CD4-positive, alpha-beta memory T cell (primary cell): ENCODE data around the gene DYNLT2B. TPM values are rescaled to one million over a fixed set of nuclear protein-coding genes. Genes with fewer than 3 reads are reported as not detected.
A peak's percentile ranks its signal among the peaks of the same experiment; 100 is the strongest.
"Not testable (repeated sequence)": the region's sequence is repeated elsewhere in the genome, so short reads cannot be mapped to it uniquely, and the experiment has no call there.

Source experiments
- CTCF ChIA-PET: fragments of 350-600 bp; sonication (Branson Sonifier 250); formaldehyde crosslinking; loops from one replicate; lab custom pipeline; 2021; ENCODE audit warnings: inconsistent platforms; ENCODE audit not compliant: partially characterized antibody; lab: Charles Lee
- POLR2A ChIA-PET: fragments of 350-600 bp; sonication (Branson Sonifier 250); formaldehyde crosslinking; loops from one replicate; lab custom pipeline; 2021; ENCODE audit not compliant: partially characterized antibody; lab: Charles Lee
- DNase-seq, 5 donors: peaks; one replicate each; pipeline versions ENCODE4 v3.0.0 to v3.0.0-alpha.2; 2020 to 2022; ENCODE audit warnings: mixed read lengths in 1 of 5
- H3K27ac ChIP-seq: one replicate; pipeline ENCODE4 v1.7.0; 2013; ENCODE audit warnings: low read depth, low read length
- H3K27me3 ChIP-seq: 2 replicates; pipeline ENCODE4 v1.7.0; 2013; ENCODE audit warnings: mild to moderate bottlenecking, low read length, moderate library complexity; ENCODE audit not compliant: insufficient read depth
- H3K36me3 ChIP-seq: 2 replicates; pipeline ENCODE4 v1.7.0; 2013; ENCODE audit warnings: mild to moderate bottlenecking, low read length, moderate library complexity; ENCODE audit not compliant: insufficient read depth
- H3K4me1 ChIP-seq: 2 replicates; pipeline ENCODE4 v1.7.0; 2013; ENCODE audit warnings: mild to moderate bottlenecking, low read length, moderate library complexity; ENCODE audit not compliant: insufficient read depth
- H3K4me3 ChIP-seq, 2 donors: one replicate each; pipeline ENCODE4 v1.7.0; 2013; ENCODE audit warnings: low read length in 2 of 2, mild to moderate bottlenecking in 1 of 2
- H3K9me3 ChIP-seq, 2 donors: one replicate each; pipeline ENCODE4 v1.7.0; 2013; ENCODE audit warnings: low read length in 2 of 2, control low read depth in 1 of 2; ENCODE audit not compliant: control insufficient read depth in 1 of 2
- H3K27ac Mint-ChIP-seq, 7 donors: one replicate each; pipeline ENCODE4 v1.8.0; 2020 to 2021; ENCODE audit warnings: mixed read lengths in 7 of 7, mild to moderate bottlenecking in 6 of 7, inconsistent platforms in 3 of 7, moderate library complexity in 3 of 7
- H3K27me3 Mint-ChIP-seq, 2 donors: one replicate each; pipeline ENCODE4 v1.8.0; 2020 to 2021; ENCODE audit warnings: mixed read lengths in 2 of 2
- H3K36me3 Mint-ChIP-seq, 2 donors: one replicate each; pipeline ENCODE4 v1.8.0; 2020 to 2021; ENCODE audit warnings: mixed read lengths in 2 of 2, inconsistent platforms in 1 of 2, mild to moderate bottlenecking in 1 of 2
- H3K4me1 Mint-ChIP-seq, 4 donors: one replicate each; pipeline ENCODE4 v1.8.0; 2020 to 2021; ENCODE audit warnings: mixed read lengths in 4 of 4, mild to moderate bottlenecking in 1 of 4
- H3K4me3 Mint-ChIP-seq, 8 donors: one replicate each; pipeline ENCODE4 v1.8.0; 2020 to 2021; ENCODE audit warnings: mixed read lengths in 8 of 8, mild to moderate bottlenecking in 7 of 8, moderate library complexity in 6 of 8, inconsistent platforms in 3 of 8
- H3K9me3 Mint-ChIP-seq, 8 donors: one replicate each; pipeline ENCODE4 v1.8.0; 2020 to 2021; ENCODE audit warnings: mixed read lengths in 8 of 8, mild to moderate bottlenecking in 5 of 8, inconsistent platforms in 3 of 8, moderate library complexity in 1 of 8
- intact Hi-C: fragments of 100-400 bp; cut with micrococcal nuclease; formaldehyde crosslinking; loops from one replicate; pipeline ENCODE4 v1.15.1; 2023
- polyA plus RNA-seq, 2 donors: library from polyadenylated mRNA; unstranded; fragments of 300-500 nt; fragmentation: Illumina TruSeq; gene quantifications; one replicate each; pipeline ENCODE4 v1.2.3, GENCODE V29; 2021
- total RNA-seq, 2 experiments: library from RNA; stranded (reverse); gene quantifications; one replicate each; pipeline ENCODE4 v1.2.3, GENCODE V29; 2021

The DYNLT2B gene
- total and polyA plus RNA-seq, 4 experiments from 2014 or later: 6.0 to 31.1 (median 12.9) TPM

DNA sequence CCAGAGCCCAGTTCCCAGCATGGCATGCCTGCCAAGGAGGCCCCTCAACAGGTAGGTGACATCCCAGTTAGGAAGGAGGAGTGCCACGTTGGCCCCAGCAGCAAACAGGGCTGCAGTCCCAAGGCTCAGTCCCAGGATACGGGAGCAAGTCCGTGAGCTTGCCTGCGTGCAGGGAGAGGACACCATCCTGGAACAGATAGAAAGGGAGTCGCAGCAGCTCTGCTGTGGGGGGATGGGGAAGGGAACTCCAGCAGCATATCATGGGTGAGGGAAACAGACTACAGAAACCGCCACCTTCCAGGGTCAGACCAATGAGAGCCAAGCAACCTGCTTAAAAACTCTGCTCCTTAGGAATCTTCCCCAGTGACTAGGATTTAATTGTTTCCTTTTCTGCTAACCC lies 9.4 kb upstream of the DYNLT2B start:
- no peak for DNase-seq
- CTCF ChIA-PET: interaction anchor here (0.7 kb wide), 1 partner anchor 201 kb away, joined by 3 read pairs; no protein-coding TSS in a partner anchor
- Histone ChIP-seq H3K9me3 (no peaks in the 10 kb centered on the region), H3K36me3 (no peaks in the 10 kb centered on the region), H3K27me3 (no peaks in the 10 kb centered on the region), H3K4me3 (no peak overlapping the region), H3K27ac (no peak overlapping the region), H3K4me1 (no peaks in the 10 kb centered on the region)
- Mint-ChIP-seq H3K27me3 (peaks cover 2 to 5% of the 10 kb centered on the region in 2 donors), H3K4me1 (no peaks in the 10 kb centered on the region), H3K36me3 (no peaks in the 10 kb centered on the region), H3K4me3 (no peak overlapping the region), H3K9me3 (no peaks in the 10 kb centered on the region), H3K27ac (no peak overlapping the region)
- intact Hi-C loops: no loop called here
- POLR2A ChIA-PET: no interaction called here

- ChIA-PET POLR2A (no interaction called here), CTCF (interaction anchor here (0.7 kb wide), 1 partner anchor 202 kb away, joined by 3 read pairs; no protein-coding TSS in a partner anchor)
- no peaks in the 10 kb centered on the region for H3K36me3 Mint-ChIP-seq
- no peaks in the 10 kb centered on the region for H3K27me3 ChIP-seq
- no peaks in the 10 kb centered on the region for H3K4me1 Mint-ChIP-seq
- H3K9me3 Mint-ChIP-seq: no peaks in the 10 kb centered on the region
- no peaks in the 10 kb centered on the region for H3K9me3 ChIP-seq
- no peak overlapping the region for H3K27ac ChIP-seq
- no peak overlapping the region for H3K4me3 Mint-ChIP-seq
- no peaks in the 10 kb centered on the region for H3K4me1 ChIP-seq
- H3K36me3 ChIP-seq: no peaks in the 10 kb centered on the region
- intact Hi-C loops: no loop called here
- H3K27me3 Mint-ChIP-seq: peaks cover 2 to 5% of the 10 kb centered on the region in 2 donors
- no peak for DNase-seq
- peak overlapping the region in 1 of 7 donors; percentile 65 for H3K27ac Mint-ChIP-seq
- H3K4me3 ChIP-seq: no peak overlapping the region
These were observed 8.9 kb upstream of the DYNLT2B start for GRCh38 chr3:196326936-196327335.

GRCh38 chr3:196323691-196324090 lies 5.7 kb upstream of the DYNLT2B start:
- H3K4me3 Mint-ChIP-seq: no peak overlapping the region
- H3K36me3 Mint-ChIP-seq: no peaks in the 10 kb centered on the region
- Histone ChIP-seq H3K27ac (no peak overlapping the region), H3K36me3 (no peaks in the 10 kb centered on the region), H3K4me1 (peaks cover 5% of the 10 kb centered on the region), H3K9me3 (no peaks in the 10 kb centered on the region), H3K4me3 (no peak overlapping the region), H3K27me3 (no peaks in the 10 kb centered on the region)
- POLR2A ChIA-PET: no interaction called here
- peaks cover 0 to 5% (median 0%) of the 10 kb centered on the region in 4 donors for H3K4me1 Mint-ChIP-seq
- peaks cover 0 to 5% of the 10 kb centered on the region in 2 donors for H3K27me3 Mint-ChIP-seq
- CTCF ChIA-PET: no interaction called here
- DNase-seq: no peak
- peak overlapping the region in 2 of 7 donors; percentile 60 to 68 for H3K27ac Mint-ChIP-seq
- intact Hi-C loops: no loop called here
- peaks cover 0 to 2% (median 0%) of the 10 kb centered on the region in 8 donors for H3K9me3 Mint-ChIP-seq

DNA sequence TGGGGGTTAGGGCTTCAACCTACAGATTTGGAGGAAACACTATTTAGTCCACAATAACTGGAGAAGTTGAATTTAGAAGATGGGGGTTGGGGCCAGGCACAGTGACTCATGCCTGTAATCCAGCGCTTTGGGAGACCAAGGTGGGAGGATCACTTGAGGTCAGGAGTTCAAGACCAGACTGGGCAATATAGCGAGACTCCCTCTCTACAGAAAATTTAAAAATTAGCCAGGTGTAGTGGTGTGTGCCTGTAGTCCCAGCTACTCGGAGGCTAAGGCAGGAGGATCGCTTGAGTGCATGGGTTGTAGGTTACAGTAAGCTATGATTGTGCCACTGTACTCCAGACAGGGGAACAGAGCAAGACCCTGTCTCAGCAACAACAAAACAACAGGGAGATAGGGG lies 5.0 kb upstream of the DYNLT2B start:
- Mint-ChIP-seq H3K27me3 (peaks cover 0 to 5% of the 10 kb centered on the region in 2 donors), H3K4me3 (no peak overlapping the region), H3K4me1 (peaks cover 0 to 5% (median 2%) of the 10 kb centered on the region in 4 donors), H3K27ac (no peak overlapping the region), H3K36me3 (peaks cover 0 to under 1% of the 10 kb centered on the region in 2 donors), H3K9me3 (peaks cover 0 to 2% (median 0%) of the 10 kb centered on the region in 8 donors)
- H3K4me1 ChIP-seq: peaks cover 5% of the 10 kb centered on the region
- ChIA-PET POLR2A (no interaction called here), CTCF (no interaction called here)
- H3K27me3 ChIP-seq: no peaks in the 10 kb centered on the region
- intact Hi-C loops: no loop called here
- H3K36me3 ChIP-seq: no peaks in the 10 kb centered on the region
- no peak for DNase-seq
- H3K27ac ChIP-seq: no peak overlapping the region
- no peaks in the 10 kb centered on the region for H3K9me3 ChIP-seq
- no peak overlapping the region for H3K4me3 ChIP-seq

GRCh38 chr3:196321162-196321561 lies 3.1 kb upstream of the DYNLT2B start:
- H3K9me3 Mint-ChIP-seq: peaks cover 0 to 9% (median 0%) of the 10 kb centered on the region in 8 donors
- no peak overlapping the region for H3K27ac Mint-ChIP-seq
- ChIA-PET CTCF (no interaction called here), POLR2A (no interaction called here)
- peaks cover 0 to 5% of the 10 kb centered on the region in 2 donors for H3K36me3 Mint-ChIP-seq
- Histone ChIP-seq H3K9me3 (no peaks in the 10 kb centered on the region), H3K27me3 (no peaks in the 10 kb centered on the region), H3K36me3 (no peaks in the 10 kb centered on the region), H3K27ac (no peak overlapping the region), H3K4me1 (peaks cover 11% of the 10 kb centered on the region), H3K4me3 (no peak overlapping the region)
- H3K4me3 Mint-ChIP-seq: no peak overlapping the region
- H3K4me1 Mint-ChIP-seq: peaks cover 1 to 16% (median 7%) of the 10 kb centered on the region in 4 donors
- no peaks in the 10 kb centered on the region for H3K27me3 Mint-ChIP-seq
- intact Hi-C loops: no loop called here
- DNase-seq: no peak

GRCh38 chr3:196320137-196320536 lies 2.1 kb upstream of the DYNLT2B start:
- no peak overlapping the region for H3K4me3 ChIP-seq
- H3K36me3 ChIP-seq: no peaks in the 10 kb centered on the region
- intact Hi-C loops: no loop called here
- no peak overlapping the region for H3K27ac ChIP-seq
- H3K27me3 ChIP-seq: no peaks in the 10 kb centered on the region
- H3K9me3 ChIP-seq: no peaks in the 10 kb centered on the region
- Mint-ChIP-seq H3K9me3 (peaks cover 0 to 9% (median 0%) of the 10 kb centered on the region in 8 donors), H3K4me3 (peak overlapping the region in 3 of 8 donors; percentile 46 to 71 (median 61)), H3K27ac (peak overlapping the region in 2 of 7 donors; percentile 60 to 93), H3K4me1 (peaks cover 1 to 16% (median 7%) of the 10 kb centered on the region in 4 donors), H3K36me3 (peaks cover 0 to 5% of the 10 kb centered on the region in 2 donors), H3K27me3 (no peaks in the 10 kb centered on the region)
- POLR2A ChIA-PET: no interaction called here
- CTCF ChIA-PET: no interaction called here
- DNase-seq: no peak
- H3K4me1 ChIP-seq: peaks cover 11% of the 10 kb centered on the region

DNA sequence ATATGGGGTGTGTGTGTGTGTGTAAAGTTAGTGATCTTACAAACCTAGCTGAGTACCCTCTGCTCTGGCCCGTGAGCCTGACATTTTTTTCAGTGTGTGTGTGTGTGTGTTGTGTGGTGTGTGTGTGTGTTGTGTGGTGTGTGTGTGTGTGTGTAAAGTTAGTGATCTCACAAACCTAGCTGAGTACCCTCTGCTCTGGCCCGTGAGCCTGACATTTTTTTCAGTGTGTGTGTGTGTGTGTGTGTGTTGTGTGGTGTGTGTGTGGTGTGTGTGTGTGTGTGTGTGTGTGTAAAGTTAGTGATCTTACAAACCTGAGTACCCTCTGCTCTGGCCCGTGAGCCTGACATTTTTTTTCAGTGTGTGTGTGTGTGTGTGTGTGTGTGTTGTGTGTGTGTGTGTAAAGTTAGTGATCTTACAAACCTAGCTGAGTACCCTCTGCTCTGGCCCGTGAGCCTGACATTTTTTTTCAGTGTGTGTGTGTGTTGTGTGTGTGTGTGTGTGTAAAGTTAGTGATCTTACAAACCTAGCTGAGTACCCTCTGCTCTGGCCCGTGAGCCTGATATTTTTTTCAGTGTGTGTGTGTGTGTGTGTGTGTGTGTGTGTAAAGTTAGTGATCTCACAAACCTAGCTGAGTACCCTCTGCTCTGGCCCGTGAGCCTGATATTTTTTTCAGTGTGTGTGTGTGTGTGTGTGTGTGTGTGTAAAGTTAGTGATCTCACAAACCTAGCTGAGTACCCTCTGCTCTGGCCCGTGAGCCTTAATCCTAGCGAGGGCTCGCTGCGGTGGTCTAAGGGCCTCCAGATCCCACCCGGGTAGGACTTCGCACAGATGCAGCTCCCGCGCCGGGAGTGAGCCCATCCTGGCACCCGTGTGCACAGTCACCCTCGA lies 997 bp downstream of the DYNLT2B start:
- ChIA-PET CTCF (interaction anchor here (0.8 to 1.7 kb wide), 2 partner anchors 43 to 244 kb away, joined by 4 to 5 read pairs; no protein-coding TSS in a partner anchor), POLR2A (interaction anchor here (0.6 to 2.9 kb wide), 18 partner anchors 8 to 625 kb away, joined by 3 to 24 read pairs (median 4); partner anchors contain the start of genes CEP19, NCBP2, PIGX and RNF168)
- H3K36me3 Mint-ChIP-seq, H3K9me3 ChIP-seq, H3K36me3 ChIP-seq, H3K27me3 Mint-ChIP-seq, H3K27me3 ChIP-seq: not testable (repeated sequence)
- peaks cover 11% of the 10 kb centered on the region for H3K4me1 ChIP-seq
- peak overlapping the region; percentile 92 to 97 (median 94) for H3K4me3 Mint-ChIP-seq
- H3K4me1 Mint-ChIP-seq: peaks cover 1 to 16% (median 8%) of the 10 kb centered on the region in 4 donors
- H3K4me3 ChIP-seq: peak overlapping the region; percentile 52 to 88
- H3K27ac ChIP-seq: peak overlapping the region; percentile 86
- intact Hi-C loops: loop anchor here (5.0 kb wide), 2 partner anchors 115 to 235 kb away; partner anchors contain the start of genes TFRC and UBXN7
- H3K27ac Mint-ChIP-seq: peak overlapping the region; percentile 93 to 98 (median 95)
- peak in 1 of 5 donors; percentile 6 for DNase-seq
- H3K9me3 Mint-ChIP-seq: peaks cover 0 to 11% (median 0%) of the 10 kb centered on the region in 8 donors
